HEK293 (cell line): ENCODE measurements around the gene TMEM207.
A peak's percentile ranks its signal among the peaks of the same experiment; 100 is the strongest.

Experiments
- BCL11A ChIP-seq: fragments of 450-650 bp; formaldehyde crosslinking; IDR thresholded peaks from 2 replicates; pipeline ENCODE4 v1.5.1; 2016; ENCODE audit warnings: low read depth, missing biosample characterization, missing genetic modification characterization
- GLIS2 ChIP-seq: fragments of 450-650 bp; formaldehyde crosslinking; IDR thresholded peaks from 2 replicates; pipeline ENCODE4 v1.5.1; 2016; ENCODE audit warnings: missing biosample characterization, missing genetic modification characterization
- TRIM28 ChIP-seq: IDR thresholded peaks from 2 replicates; pipeline ENCODE4 v1.6.1; 2011; ENCODE audit warnings: low read length, control low read depth, borderline replicate concordance
- ZBTB7A ChIP-seq: fragments of 450-650 bp; formaldehyde crosslinking; IDR thresholded peaks from 2 replicates; pipeline ENCODE4 v1.5.1; 2016; ENCODE audit warnings: low read depth, missing biosample characterization, missing genetic modification characterization
- ZFHX2 ChIP-seq: fragments of 450-650 bp; formaldehyde crosslinking; conservative IDR thresholded peaks from 2 replicates; pipeline ENCODE4 v1.5.1; 2016; ENCODE audit warnings: missing biosample characterization, missing genetic modification characterization
- ZFP37 ChIP-seq: fragments of 450-650 bp; formaldehyde crosslinking; IDR thresholded peaks from 2 replicates; pipeline ENCODE4 v1.5.1; 2016; ENCODE audit warnings: missing biosample characterization, missing genetic modification characterization
- ZNF138 ChIP-seq: fragments of 450-650 bp; formaldehyde crosslinking; IDR thresholded peaks from 2 replicates; pipeline ENCODE4 v1.5.1; 2016; ENCODE audit warnings: missing biosample characterization, missing genetic modification characterization, borderline replicate concordance
- ZNF140 ChIP-seq: fragments of 450-650 bp; formaldehyde crosslinking; IDR thresholded peaks from 2 replicates; pipeline ENCODE4 v1.5.1; 2016; ENCODE audit warnings: missing biosample characterization, missing genetic modification characterization
- ZNF174 ChIP-seq: fragments of 450-650 bp; formaldehyde crosslinking; IDR thresholded peaks from 2 replicates; pipeline ENCODE4 v1.5.0; 2017; ENCODE audit warnings: missing biosample characterization, mild to moderate bottlenecking, missing genetic modification characterization
- ZNF214 ChIP-seq: fragments of 450-650 bp; formaldehyde crosslinking; IDR thresholded peaks from 2 replicates; pipeline ENCODE4 v1.5.1; 2017; ENCODE audit warnings: missing biosample characterization, mild to moderate bottlenecking, missing genetic modification characterization, borderline replicate concordance
- ZNF248 ChIP-seq: fragments of 450-650 bp; formaldehyde crosslinking; IDR thresholded peaks from 2 replicates; pipeline ENCODE4 v1.5.1; 2017; ENCODE audit warnings: missing biosample characterization, missing genetic modification characterization
- ZNF350 ChIP-seq: fragments of 450-650 bp; formaldehyde crosslinking; IDR thresholded peaks from 2 replicates; pipeline ENCODE4 v1.5.0; 2017; ENCODE audit warnings: missing biosample characterization, mild to moderate bottlenecking, missing genetic modification characterization
- ZNF561 ChIP-seq: fragments of 450-650 bp; IDR thresholded peaks from 2 replicates; pipeline ENCODE4 v1.5.1; 2018; ENCODE audit warnings: missing biosample characterization, missing genetic modification characterization, borderline replicate concordance
- ZNF664 ChIP-seq: fragments of 450-650 bp; formaldehyde crosslinking; IDR thresholded peaks from 2 replicates; pipeline ENCODE4 v1.5.1; 2016; ENCODE audit warnings: missing biosample characterization, missing genetic modification characterization
- ZNF768 ChIP-seq: fragments of 450-650 bp; formaldehyde crosslinking; IDR thresholded peaks from 2 replicates; pipeline ENCODE4 v1.5.1; 2018; ENCODE audit warnings: missing biosample characterization, mild to moderate bottlenecking, missing genetic modification characterization
- ZNF792 ChIP-seq: fragments of 450-650 bp; formaldehyde crosslinking; IDR thresholded peaks from 2 replicates; pipeline ENCODE4 v1.5.1; 2016; ENCODE audit warnings: missing biosample characterization, missing genetic modification characterization
- ZNF830 ChIP-seq: fragments of 450-650 bp; IDR thresholded peaks from 2 replicates; pipeline ENCODE4 v1.5.0; 2018; ENCODE audit warnings: missing biosample characterization, missing genetic modification characterization, low read depth, mild to moderate bottlenecking, moderate library complexity
- TF ChIP-seq, protein P1 (sequence below): fragments of 450-650 bp; formaldehyde crosslinking; IDR thresholded peaks from 2 replicates; pipeline ENCODE4 v1.5.1; 2016; ENCODE audit warnings: missing biosample characterization, missing genetic modification characterization
- TF ChIP-seq, protein P2 (sequence below): fragments of 450-650 bp; formaldehyde crosslinking; IDR thresholded peaks from 2 replicates; pipeline ENCODE4 v1.5.1; 2016; ENCODE audit warnings: missing biosample characterization, missing genetic modification characterization
- TF ChIP-seq, protein P3 (sequence below): fragments of 450-650 bp; formaldehyde crosslinking; IDR thresholded peaks from 2 replicates; pipeline ENCODE4 v1.5.1; 2016; ENCODE audit warnings: missing biosample characterization, missing genetic modification characterization
- TF ChIP-seq, protein P4 (sequence below): fragments of 450-650 bp; formaldehyde crosslinking; optimal IDR thresholded peaks from 2 replicates; pipeline ENCODE3; 2016; ENCODE audit warnings: missing biosample characterization, mild to moderate bottlenecking, missing genetic modification characterization
- TF ChIP-seq, protein P5 (sequence below): fragments of 450-650 bp; formaldehyde crosslinking; IDR thresholded peaks from 2 replicates; pipeline ENCODE4 v1.5.1; 2016; ENCODE audit warnings: missing biosample characterization, missing genetic modification characterization, low read depth
- TF ChIP-seq, protein P6 (sequence below): fragments of 450-650 bp; formaldehyde crosslinking; IDR thresholded peaks from 2 replicates; pipeline ENCODE4 v1.5.1; 2017; ENCODE audit warnings: missing biosample characterization, missing genetic modification characterization
- TF ChIP-seq, protein P7 (sequence below): fragments of 450-650 bp; formaldehyde crosslinking; IDR thresholded peaks from 2 replicates; pipeline ENCODE4 v1.5.1; 2017; ENCODE audit warnings: missing biosample characterization, missing genetic modification characterization

TMEM207 gene

DNA sequence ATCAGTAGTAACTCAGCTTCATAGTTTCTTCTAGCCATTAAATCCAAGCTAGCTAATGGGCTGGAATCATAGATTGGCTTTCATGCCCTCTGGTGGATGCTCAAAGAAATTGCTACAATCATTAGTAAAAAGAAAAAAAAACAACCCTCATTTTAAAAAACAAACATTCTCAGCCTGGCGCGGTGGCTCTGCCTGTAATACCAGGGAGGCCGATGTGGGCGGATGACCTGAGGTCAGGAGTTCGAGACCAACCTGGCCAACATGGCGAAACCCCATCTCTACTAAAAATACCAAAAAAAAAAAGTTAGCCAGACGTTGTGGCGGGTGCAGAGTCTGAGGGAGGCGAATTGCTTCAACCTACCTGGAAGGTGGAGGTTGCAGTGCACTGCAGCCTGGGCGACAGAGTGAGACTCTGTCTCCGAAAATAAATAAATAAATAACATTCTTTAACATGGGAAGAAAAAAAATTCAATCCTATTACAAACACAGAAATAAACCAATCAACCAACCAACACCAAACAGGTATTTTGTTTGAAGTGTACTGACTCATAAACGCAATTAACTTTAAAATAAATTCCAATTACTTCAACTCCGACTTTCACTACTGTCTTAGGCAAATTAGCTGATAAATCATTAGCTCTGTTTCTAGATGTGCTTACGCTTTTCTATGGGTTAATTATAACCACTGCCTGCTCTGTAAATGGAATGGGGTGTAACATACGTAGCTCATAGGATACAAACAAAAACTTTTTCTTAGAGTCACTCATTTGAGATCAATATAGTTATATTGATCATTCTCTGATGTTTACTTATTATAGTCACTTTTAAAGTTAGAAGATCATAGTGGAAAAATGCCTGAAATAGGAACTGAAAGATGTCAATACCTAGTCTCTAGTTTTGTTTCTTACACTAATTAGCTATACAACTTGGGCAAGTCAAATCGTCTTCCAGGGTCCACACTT is 24.9 kb downstream of the TMEM207 start (continued):
- TF ChIP-seq BCL11A (tag by site-specific recombination) (peak; percentile 99), ZNF830 (tag by site-specific recombination) (no peak), ZFHX2 (tag by site-specific recombination) (peak; percentile 89), ZNF768 (tag by site-specific recombination) (no peak), ZNF214 (tag by site-specific recombination) (no peak), GLIS2 (tag by site-specific recombination) (peak; percentile 51), ZNF792 (no peak), ZNF561 (tag by site-specific recombination) (0 out of 2 replicates have a peak, but pooled peaks have one; percentile 31), TRIM28 (peak; percentile 54; the same call in 1 of the 2 replicates), ZNF174 (no peak), ZNF140 (tag by site-specific recombination) (no peak), ZFP37 (tag by site-specific recombination) (peak; percentile 73; the same call in 1 of the 2 replicates), ZNF248 (tag by site-specific recombination) (no peak), ZBTB7A (no peak), ZNF664 (tag by site-specific recombination) (0 out of 2 replicates have a peak, but pooled peaks have one; percentile 5), ZNF138 (no peak), ZNF350 (tag by site-specific recombination) (no peak)
- TF ChIP-seq, protein P1, sequence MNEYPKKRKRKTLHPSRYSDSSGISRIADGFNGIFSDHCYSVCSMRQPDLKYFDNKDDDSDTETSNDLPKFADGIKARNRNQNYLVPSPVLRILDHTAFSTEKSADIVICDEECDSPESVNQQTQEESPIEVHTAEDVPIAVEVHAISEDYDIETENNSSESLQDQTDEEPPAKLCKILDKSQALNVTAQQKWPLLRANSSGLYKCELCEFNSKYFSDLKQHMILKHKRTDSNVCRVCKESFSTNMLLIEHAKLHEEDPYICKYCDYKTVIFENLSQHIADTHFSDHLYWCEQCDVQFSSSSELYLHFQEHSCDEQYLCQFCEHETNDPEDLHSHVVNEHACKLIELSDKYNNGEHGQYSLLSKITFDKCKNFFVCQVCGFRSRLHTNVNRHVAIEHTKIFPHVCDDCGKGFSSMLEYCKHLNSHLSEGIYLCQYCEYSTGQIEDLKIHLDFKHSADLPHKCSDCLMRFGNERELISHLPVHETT = peak; percentile 86
- TF ChIP-seq, protein P2, sequence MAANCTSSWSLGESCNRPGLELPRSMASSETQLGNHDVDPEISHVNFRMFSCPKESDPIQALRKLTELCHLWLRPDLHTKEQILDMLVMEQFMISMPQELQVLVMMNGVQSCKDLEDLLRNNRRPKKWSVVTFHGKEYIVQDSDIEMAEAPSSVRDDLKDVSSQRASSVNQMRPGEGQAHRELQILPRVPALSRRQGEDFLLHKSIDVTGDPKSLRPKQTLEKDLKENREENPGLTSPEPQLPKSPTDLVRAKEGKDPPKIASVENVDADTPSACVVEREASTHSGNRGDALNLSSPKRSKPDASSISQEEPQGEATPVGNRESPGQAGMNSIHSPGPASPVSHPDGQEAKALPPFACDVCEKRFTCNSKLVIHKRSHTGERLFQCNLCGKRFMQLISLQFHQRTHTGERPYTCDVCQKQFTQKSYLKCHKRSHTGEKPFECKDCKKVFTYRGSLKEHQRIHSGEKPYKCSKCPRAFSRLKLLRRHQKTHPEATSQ = no peak
- TF ChIP-seq, protein P3, sequence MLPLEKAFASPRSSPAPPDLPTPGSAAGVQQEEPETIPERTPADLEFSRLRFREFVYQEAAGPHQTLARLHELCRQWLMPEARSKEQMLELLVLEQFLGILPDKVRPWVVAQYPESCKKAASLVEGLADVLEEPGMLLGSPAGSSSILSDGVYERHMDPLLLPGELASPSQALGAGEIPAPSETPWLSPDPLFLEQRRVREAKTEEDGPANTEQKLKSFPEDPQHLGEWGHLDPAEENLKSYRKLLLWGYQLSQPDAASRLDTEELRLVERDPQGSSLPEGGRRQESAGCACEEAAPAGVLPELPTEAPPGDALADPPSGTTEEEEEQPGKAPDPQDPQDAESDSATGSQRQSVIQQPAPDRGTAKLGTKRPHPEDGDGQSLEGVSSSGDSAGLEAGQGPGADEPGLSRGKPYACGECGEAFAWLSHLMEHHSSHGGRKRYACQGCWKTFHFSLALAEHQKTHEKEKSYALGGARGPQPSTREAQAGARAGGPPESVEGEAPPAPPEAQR = no peak
- TF ChIP-seq, protein P4, sequence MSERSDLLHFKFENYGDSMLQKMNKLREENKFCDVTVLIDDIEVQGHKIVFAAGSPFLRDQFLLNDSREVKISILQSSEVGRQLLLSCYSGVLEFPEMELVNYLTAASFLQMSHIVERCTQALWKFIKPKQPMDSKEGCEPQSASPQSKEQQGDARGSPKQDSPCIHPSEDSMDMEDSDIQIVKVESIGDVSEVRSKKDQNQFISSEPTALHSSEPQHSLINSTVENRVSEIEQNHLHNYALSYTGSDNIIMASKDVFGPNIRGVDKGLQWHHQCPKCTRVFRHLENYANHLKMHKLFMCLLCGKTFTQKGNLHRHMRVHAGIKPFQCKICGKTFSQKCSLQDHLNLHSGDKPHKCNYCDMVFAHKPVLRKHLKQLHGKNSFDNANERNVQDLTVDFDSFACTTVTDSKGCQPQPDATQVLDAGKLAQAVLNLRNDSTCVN (tag by site-specific recombination) = no peak
- TF ChIP-seq, protein P5, sequence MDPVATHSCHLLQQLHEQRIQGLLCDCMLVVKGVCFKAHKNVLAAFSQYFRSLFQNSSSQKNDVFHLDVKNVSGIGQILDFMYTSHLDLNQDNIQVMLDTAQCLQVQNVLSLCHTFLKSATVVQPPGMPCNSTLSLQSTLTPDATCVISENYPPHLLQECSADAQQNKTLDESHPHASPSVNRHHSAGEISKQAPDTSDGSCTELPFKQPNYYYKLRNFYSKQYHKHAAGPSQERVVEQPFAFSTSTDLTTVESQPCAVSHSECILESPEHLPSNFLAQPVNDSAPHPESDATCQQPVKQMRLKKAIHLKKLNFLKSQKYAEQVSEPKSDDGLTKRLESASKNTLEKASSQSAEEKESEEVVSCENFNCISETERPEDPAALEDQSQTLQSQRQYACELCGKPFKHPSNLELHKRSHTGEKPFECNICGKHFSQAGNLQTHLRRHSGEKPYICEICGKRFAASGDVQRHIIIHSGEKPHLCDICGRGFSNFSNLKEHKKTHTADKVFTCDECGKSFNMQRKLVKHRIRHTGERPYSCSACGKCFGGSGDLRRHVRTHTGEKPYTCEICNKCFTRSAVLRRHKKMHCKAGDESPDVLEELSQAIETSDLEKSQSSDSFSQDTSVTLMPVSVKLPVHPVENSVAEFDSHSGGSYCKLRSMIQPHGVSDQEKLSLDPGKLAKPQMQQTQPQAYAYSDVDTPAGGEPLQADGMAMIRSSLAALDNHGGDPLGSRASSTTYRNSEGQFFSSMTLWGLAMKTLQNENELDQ (tag by site-specific recombination) = no peak
- TF ChIP-seq, protein P6, sequence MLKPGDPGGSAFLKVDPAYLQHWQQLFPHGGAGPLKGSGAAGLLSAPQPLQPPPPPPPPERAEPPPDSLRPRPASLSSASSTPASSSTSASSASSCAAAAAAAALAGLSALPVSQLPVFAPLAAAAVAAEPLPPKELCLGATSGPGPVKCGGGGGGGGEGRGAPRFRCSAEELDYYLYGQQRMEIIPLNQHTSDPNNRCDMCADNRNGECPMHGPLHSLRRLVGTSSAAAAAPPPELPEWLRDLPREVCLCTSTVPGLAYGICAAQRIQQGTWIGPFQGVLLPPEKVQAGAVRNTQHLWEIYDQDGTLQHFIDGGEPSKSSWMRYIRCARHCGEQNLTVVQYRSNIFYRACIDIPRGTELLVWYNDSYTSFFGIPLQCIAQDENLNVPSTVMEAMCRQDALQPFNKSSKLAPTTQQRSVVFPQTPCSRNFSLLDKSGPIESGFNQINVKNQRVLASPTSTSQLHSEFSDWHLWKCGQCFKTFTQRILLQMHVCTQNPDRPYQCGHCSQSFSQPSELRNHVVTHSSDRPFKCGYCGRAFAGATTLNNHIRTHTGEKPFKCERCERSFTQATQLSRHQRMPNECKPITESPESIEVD (tag by site-specific recombination) = 0 out of 2 replicates have a peak, but pooled peaks have one; percentile 27
- TF ChIP-seq, protein P7, sequence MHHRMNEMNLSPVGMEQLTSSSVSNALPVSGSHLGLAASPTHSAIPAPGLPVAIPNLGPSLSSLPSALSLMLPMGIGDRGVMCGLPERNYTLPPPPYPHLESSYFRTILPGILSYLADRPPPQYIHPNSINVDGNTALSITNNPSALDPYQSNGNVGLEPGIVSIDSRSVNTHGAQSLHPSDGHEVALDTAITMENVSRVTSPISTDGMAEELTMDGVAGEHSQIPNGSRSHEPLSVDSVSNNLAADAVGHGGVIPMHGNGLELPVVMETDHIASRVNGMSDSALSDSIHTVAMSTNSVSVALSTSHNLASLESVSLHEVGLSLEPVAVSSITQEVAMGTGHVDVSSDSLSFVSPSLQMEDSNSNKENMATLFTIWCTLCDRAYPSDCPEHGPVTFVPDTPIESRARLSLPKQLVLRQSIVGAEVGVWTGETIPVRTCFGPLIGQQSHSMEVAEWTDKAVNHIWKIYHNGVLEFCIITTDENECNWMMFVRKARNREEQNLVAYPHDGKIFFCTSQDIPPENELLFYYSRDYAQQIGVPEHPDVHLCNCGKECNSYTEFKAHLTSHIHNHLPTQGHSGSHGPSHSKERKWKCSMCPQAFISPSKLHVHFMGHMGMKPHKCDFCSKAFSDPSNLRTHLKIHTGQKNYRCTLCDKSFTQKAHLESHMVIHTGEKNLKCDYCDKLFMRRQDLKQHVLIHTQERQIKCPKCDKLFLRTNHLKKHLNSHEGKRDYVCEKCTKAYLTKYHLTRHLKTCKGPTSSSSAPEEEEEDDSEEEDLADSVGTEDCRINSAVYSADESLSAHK (tag by site-specific recombination) = no peak
